K562 (cell line): ENCODE data around the gene STARD13. TPM values are rescaled to one million over a fixed set of nuclear protein-coding genes. Genes with fewer than 3 reads are reported as not detected.

Experiments
- ATAC-seq: fragments of 200-7000 bp; cut with Tn5 transposase; 3 replicates; pipeline ENCODE4 v1.9.1; 2020; ENCODE audit warnings: moderate library complexity
- BruUV-seq: library from RNA; stranded (reverse); fragments of 400-500 nt; replicated peaks from 2 replicates; lab custom pipeline; 2021; lab: Mats Ljungman, UMichigan
- CTCF ChIA-PET: fragments of 300-600 bp; formaldehyde crosslinking; extraction: SDS; loops from one replicate; lab custom pipeline; 2021; ENCODE audit warnings: low intra/inter-chr PET ratio; lab: Yijun Ruan, JAX
- POLR2A ChIA-PET: fragments of 300-600, 350-650 bp; sonication (Branson Sonifier 250); formaldehyde crosslinking; extraction: SDS; loops from one replicate; lab custom pipeline; 2021; ENCODE audit warnings: antibody characterized with exemption, inconsistent platforms; lab: Yijun Ruan, JAX
- DNase-seq, 4 experiments: peaks; one replicate each; pipeline versions ENCODE4 v3.0.0 to v3.0.0-alpha.2; 2011 to 2018; ENCODE audit warnings: low spot score in 3 of 4, mixed read lengths in 3 of 4; ENCODE audit errors: extremely low read depth in 1 of 4
- FAIRE-seq: peaks from 2 replicates; lab custom pipeline; 2011; peaks lifted over from hg19 to GRCh38; lab: Jason Lieb, UNC
- H2AFZ ChIP-seq: 2 replicates; pipeline ENCODE4 v1.6.0; 2011; ENCODE audit warnings: low read depth, low read length, control low read depth, inconsistent platforms
- H3K27ac ChIP-seq: fragments of 200-600 bp; 3 replicates; pipeline ENCODE4 v1.8.0; 2011; ENCODE audit warnings: low read depth, mild to moderate bottlenecking, control low read depth, inconsistent platforms, low read length, moderate library complexity, mixed read lengths; ENCODE audit errors: extremely low read depth
- H3K27me3 ChIP-seq, 2 experiments: fragments of 300-600 bp in 1 of 2; 2 replicates in 1 of 2; 3 replicates in 1 of 2; pipeline versions ENCODE4 v1.6.0 to v1.8.0; 2011; ENCODE audit warnings: inconsistent platforms in 2 of 2, low read length in 2 of 2, mild to moderate bottlenecking in 1 of 2, mixed read lengths in 1 of 2, moderate library complexity in 1 of 2; ENCODE audit not compliant: control insufficient read depth in 2 of 2, insufficient read depth in 2 of 2
- H3K36me3 ChIP-seq: fragments of 300-600 bp; 3 replicates; pipeline ENCODE4 v1.8.0; 2011; ENCODE audit warnings: mild to moderate bottlenecking, low read length, inconsistent platforms; ENCODE audit not compliant: control insufficient read depth, insufficient read depth
- H3K4me1 ChIP-seq, 2 experiments: fragments of 200-600 bp in 1 of 2; replicated peaks in 1 of 2; 2 replicates in 1 of 2; 3 replicates in 1 of 2; pipeline versions ENCODE4 v1.5.1 to v1.8.0; 2011; ENCODE audit warnings: inconsistent platforms in 2 of 2, low read length in 2 of 2, mild to moderate bottlenecking in 1 of 2, mixed read lengths in 1 of 2, moderate library complexity in 1 of 2; ENCODE audit not compliant: control insufficient read depth in 2 of 2, insufficient read depth in 2 of 2
- H3K4me2 ChIP-seq: 2 replicates; pipeline ENCODE4 v1.6.1; 2011; ENCODE audit warnings: low read length, control low read depth, inconsistent platforms, mixed read lengths; ENCODE audit not compliant: insufficient read depth
- H3K4me3 ChIP-seq: fragments of 200-600 bp; sonication (generic), shearing (Covaris generic); 2 replicates; pipeline ENCODE4 v1.5.1; 2016; ENCODE audit warnings: control low read depth, inconsistent platforms
- H3K79me2 ChIP-seq: fragments of 200-600 bp; 3 replicates; pipeline ENCODE4 v1.8.0; 2011; ENCODE audit warnings: low read length, inconsistent platforms; ENCODE audit not compliant: control insufficient read depth, insufficient read depth
- H3K9ac ChIP-seq, 2 experiments: 2 replicates each; pipeline versions ENCODE4 v1.6.0 to v1.6.1; 2011; ENCODE audit warnings: low read depth in 2 of 2, low read length in 2 of 2, control low read depth in 1 of 2, inconsistent platforms in 1 of 2, mild to moderate bottlenecking in 1 of 2, mixed read lengths in 1 of 2; ENCODE audit not compliant: insufficient read depth in 1 of 2
- H3K9me1 ChIP-seq: one replicate; pipeline ENCODE4 v1.6.0; 2011; ENCODE audit warnings: inconsistent platforms, mild to moderate bottlenecking, low read length, moderate library complexity; ENCODE audit not compliant: control insufficient read depth, insufficient read depth
- H3K9me3 ChIP-seq: replicated peaks from 2 replicates; pipeline ENCODE4 v1.5.1; 2011; ENCODE audit warnings: low read depth, low read length, inconsistent platforms; ENCODE audit not compliant: control insufficient read depth, insufficient read depth
- H4K20me1 ChIP-seq: replicated peaks from 2 replicates; pipeline ENCODE4 v1.6.1; 2011; ENCODE audit warnings: low read length, inconsistent platforms, mixed read lengths; ENCODE audit not compliant: control insufficient read depth, insufficient read depth
- BRCA1 ChIP-seq, 2 experiments: fragments of 450-650 bp in 1 of 2; sonication (generic) in 1 of 2; formaldehyde crosslinking in 1 of 2; IDR thresholded peaks; 2 replicates each; pipeline versions ENCODE4 v1.5.0 to v1.6.1; 2017 to 2020; ENCODE audit warnings: mild to moderate bottlenecking in 1 of 2, missing genetic modification reagents in 1 of 2
- CHD4 ChIP-seq: fragments of 200-600 bp; sonication (generic); IDR thresholded peaks from 3 replicates; pipeline ENCODE4 v1.6.1; 2012; ENCODE audit warnings: low read depth, mild to moderate bottlenecking, mixed read lengths, low read length, inconsistent platforms; ENCODE audit not compliant: insufficient read depth, insufficient replicate concordance, poor library complexity, severe bottlenecking
- DLX4 ChIP-seq: fragments of 250-450 bp; sonication (Bioruptor Pico); IDR thresholded peaks from 2 replicates; pipeline ENCODE4 v1.6.1; 2021; ENCODE audit warnings: mild to moderate bottlenecking
- E2F3 ChIP-seq: fragments of 250-450 bp; sonication (Bioruptor Pico); IDR thresholded peaks from 2 replicates; pipeline ENCODE4 v1.4.0; 2020; ENCODE audit warnings: mild to moderate bottlenecking
- FOXP4 ChIP-seq: sonication (generic); formaldehyde crosslinking; IDR thresholded peaks from 2 replicates; pipeline ENCODE4 v1.8.0; 2022; ENCODE audit warnings: mild to moderate bottlenecking, missing genetic modification reagents, borderline replicate concordance
- HCFC1 ChIP-seq: IDR thresholded peaks from 2 replicates; pipeline ENCODE4 v1.6.1; 2012; ENCODE audit warnings: low read depth, low read length, improper control_type of control experiment
- MEF2A ChIP-seq: IDR thresholded peaks from 2 replicates; pipeline ENCODE4 v1.6.1; 2011; ENCODE audit warnings: low read depth, mild to moderate bottlenecking, low read length, moderate library complexity; ENCODE audit not compliant: control insufficient read depth
- NFATC3 ChIP-seq: fragments of 450-650 bp; IDR thresholded peaks from 2 replicates; pipeline ENCODE4 v1.6.1; 2017; ENCODE audit warnings: mild to moderate bottlenecking
- NR2C2 ChIP-seq, 2 experiments: fragments of 200-800 bp in 1 of 2; sonication (Bioruptor generic) in 1 of 2; sonication (generic) in 1 of 2; formaldehyde crosslinking in 1 of 2; IDR thresholded peaks; 2 replicates each; pipeline versions ENCODE4 v1.6.1 to v1.8.0; 2016 to 2022; ENCODE audit warnings: mild to moderate bottlenecking in 1 of 2, missing compliant biosample characterization in 1 of 2, missing genetic modification characterization in 1 of 2, missing genetic modification reagents in 1 of 2
- POU5F1 ChIP-seq: fragments of 150-350 bp; IDR thresholded peaks from 2 replicates; pipeline ENCODE4 v1.6.1; 2014; ENCODE audit warnings: borderline replicate concordance, low read length, low read depth, mild to moderate bottlenecking; ENCODE audit not compliant: partially characterized antibody
- PURB ChIP-seq: sonication (generic); formaldehyde crosslinking; IDR thresholded peaks from 2 replicates; pipeline ENCODE4 v1.9.0; 2021; ENCODE audit warnings: low read depth, mild to moderate bottlenecking, missing genetic modification reagents
- SAFB2 ChIP-seq: fragments of 200-400 bp; formaldehyde crosslinking; IDR thresholded peaks from 2 replicates; pipeline ENCODE4 v1.6.1; 2018; ENCODE audit warnings: borderline replicate concordance, low read length, low read depth, moderate library complexity; ENCODE audit not compliant: severe bottlenecking
- STAT5B ChIP-seq: fragments of 250-450 bp; sonication (Bioruptor Pico); IDR thresholded peaks from 2 replicates; pipeline ENCODE4 v1.8.0; 2021; ENCODE audit warnings: mild to moderate bottlenecking, inconsistent platforms
- ZKSCAN1 ChIP-seq: fragments of 150-350 bp; IDR thresholded peaks from 2 replicates; pipeline ENCODE4 v1.6.1; 2016; ENCODE audit warnings: low read depth, low read length
- WGBS: fragments of 100-300 bp; shearing (Covaris generic); methylation state at CpG from one replicate; pipeline ENCODE4 v1.1.6; 2016; ENCODE audit warnings: low coverage, mixed read lengths; ENCODE audit not compliant: insufficient coverage; ENCODE audit errors: missing lambda C conversion rate; 5-methylcytosine and 5-hydroxymethylcytosine counted together
- in situ Hi-C: fragments of 300-500 bp; cut with MboI; formaldehyde crosslinking; loops from 4 replicates; pipeline ENCODE4 v1.15.0; 2018; ENCODE audit warnings: inconsistent platforms, mixed read lengths
- intact Hi-C: fragments of 100-400 bp; cut with micrococcal nuclease; formaldehyde crosslinking; loops from 2 replicates; pipeline ENCODE4 v1.14.2; 2022
- polyA plus RNA-seq, 8 experiments: library from polyadenylated mRNA; depleted of rRNA in 4 of 8; stranded (reverse) in 5 of 8; unstranded in 3 of 8; fragments of >200 nt; fragmentation: Nextera tagmentation in 2 of 8; fragmentation: Illumina TruSeq in 1 of 8; extraction: Ambion mirVana in 2 of 8; extraction: Trizol in 1 of 8; gene quantifications; 2 replicates each; pipeline versions ENCODE4 v1.2.1 to v1.2.3, GENCODE V29; 2011 to 2014; ENCODE audit warnings: inconsistent platforms in 1 of 8, missing spikeins in 1 of 8
- total RNA-seq, 7 experiments: library from RNA; depleted of rRNA in 6 of 7; stranded (reverse); fragments of >200 nt in 6 of 7; fragmentation: Illumina TruSeq in 2 of 7; extraction: Trizol in 2 of 7; gene quantifications; 2 replicates each; pipeline versions ENCODE4 v1.2.1 to v1.2.3, GENCODE V29; 2011 to 2021; ENCODE audit warnings: low replicate concordance in 1 of 7

Gene STARD13
- total and polyA plus RNA-seq, 9 of the 15 experiments (the other 6 are each of a cell fraction or from before 2014, with no cell fraction given) = 0.11 TPM; not detected in 8

- no peaks in the 10 kb centered on the region; a peak in 1 of 5 replicates for H3K4me1 ChIP-seq
- BruUV-seq = no TSS peak
- no peak for FAIRE-seq
- CTCF ChIA-PET = no interaction called here
- 8% methylated on average over 10 of the region's 13 CpGs for WGBS
- TF ChIP-seq E2F3 (CRISPR knock-in tag) (no peak), CHD4 (no peak), POU5F1 (no peak), DLX4 (CRISPR knock-in tag) (no peak)
- no peak for ATAC-seq
- POLR2A ChIA-PET = no interaction called here
- H3K9me3 ChIP-seq = no peaks in the 10 kb centered on the region
- H3K27me3 ChIP-seq = no peaks in the 10 kb centered on the region
- no peak overlapping the region for H3K9ac ChIP-seq
- DNase-seq = no peak
- no peak overlapping the region for H3K27ac ChIP-seq
- no peak overlapping the region for H3K4me2 ChIP-seq
- intact Hi-C loops (no loop called here), in situ Hi-C loops (no loop called here)
- no peaks in the 10 kb centered on the region for H3K79me2 ChIP-seq
- H3K36me3 ChIP-seq = no peaks in the 10 kb centered on the region
- no peak overlapping the region for H3K4me3 ChIP-seq
- H2AFZ ChIP-seq = no peak overlapping the region
- H3K9me1 ChIP-seq = no peaks in the 10 kb centered on the region
- H4K20me1 ChIP-seq = no peaks in the 10 kb centered on the region
Observed at GRCh38 chr13:33197541-33197971, 88.0 kb downstream of the STARD13 start.

- ChIA-PET POLR2A (no interaction called here), CTCF (no interaction called here)
- H3K9me3 ChIP-seq = no peaks in the 10 kb centered on the region
- no peak overlapping the region for H3K27ac ChIP-seq
- 3% methylated on average over 3 of the region's 3 CpGs for WGBS
- no peak overlapping the region for H3K4me3 ChIP-seq
- H3K4me2 ChIP-seq = no peak overlapping the region
- no peak for FAIRE-seq
- no TSS peak for BruUV-seq
- H3K9me1 ChIP-seq = no peaks in the 10 kb centered on the region
- H3K27me3 ChIP-seq = no peaks in the 10 kb centered on the region
- H3K79me2 ChIP-seq = no peaks in the 10 kb centered on the region
- no peak for ATAC-seq
- H2AFZ ChIP-seq = no peak overlapping the region
- H3K4me1 ChIP-seq = no peaks in the 10 kb centered on the region; a peak in 1 of 5 replicates
- no peak for DNase-seq
- no peak overlapping the region for H3K9ac ChIP-seq
- in situ Hi-C loops = no loop called here
- intact Hi-C loops = no loop called here
- H4K20me1 ChIP-seq = no peaks in the 10 kb centered on the region
- H3K36me3 ChIP-seq = no peaks in the 10 kb centered on the region
- TF ChIP-seq MEF2A (no peak), ZKSCAN1 (no peak), NR2C2 (CRISPR knock-in tag; IDR thresholded peaks at IDR 0.05) (no peak), NR2C2 (tag; IDR thresholded peaks at IDR 0.05) (no peak), PURB (CRISPR knock-in tag) (no peak), SAFB2 (no peak), STAT5B (no peak), FOXP4 (CRISPR knock-in tag) (no peak), NFATC3 (no peak), BRCA1 (IDR thresholded peaks at IDR 0.05) (no peak), BRCA1 (CRISPR knock-in tag; IDR thresholded peaks at IDR 0.05) (no peak), HCFC1 (no peak)
Observed at GRCh38 chr13:33196767-33197166, 88.8 kb downstream of the STARD13 start.
